GM12864 (cell line): ENCODE data around the gene FIZ1.

ENCODE experiments used
- DNase-seq: peaks from one replicate; pipeline ENCODE4 v3.0.0-alpha.2; 2011; ENCODE audit warnings: low read depth
- H3K4me3 ChIP-seq: 2 replicates; pipeline ENCODE4 v1.5.1; 2011; ENCODE audit warnings: mild to moderate bottlenecking, low read depth, low read length, control low read depth
- CTCF ChIP-seq: IDR thresholded peaks from 2 replicates; pipeline ENCODE4 v1.5.1; 2011; ENCODE audit warnings: low read depth, mild to moderate bottlenecking, moderate library complexity, low read length, control low read depth, inconsistent platforms; ENCODE audit errors: missing control alignments

The FIZ1 gene

GRCh38 chr19:55623130-55623529 lies 23.8 kb upstream of the FIZ1 start:
- no peak for DNase-seq
- no peak overlapping the region for H3K4me3 ChIP-seq
- no peak for TF ChIP-seq CTCF

DNA sequence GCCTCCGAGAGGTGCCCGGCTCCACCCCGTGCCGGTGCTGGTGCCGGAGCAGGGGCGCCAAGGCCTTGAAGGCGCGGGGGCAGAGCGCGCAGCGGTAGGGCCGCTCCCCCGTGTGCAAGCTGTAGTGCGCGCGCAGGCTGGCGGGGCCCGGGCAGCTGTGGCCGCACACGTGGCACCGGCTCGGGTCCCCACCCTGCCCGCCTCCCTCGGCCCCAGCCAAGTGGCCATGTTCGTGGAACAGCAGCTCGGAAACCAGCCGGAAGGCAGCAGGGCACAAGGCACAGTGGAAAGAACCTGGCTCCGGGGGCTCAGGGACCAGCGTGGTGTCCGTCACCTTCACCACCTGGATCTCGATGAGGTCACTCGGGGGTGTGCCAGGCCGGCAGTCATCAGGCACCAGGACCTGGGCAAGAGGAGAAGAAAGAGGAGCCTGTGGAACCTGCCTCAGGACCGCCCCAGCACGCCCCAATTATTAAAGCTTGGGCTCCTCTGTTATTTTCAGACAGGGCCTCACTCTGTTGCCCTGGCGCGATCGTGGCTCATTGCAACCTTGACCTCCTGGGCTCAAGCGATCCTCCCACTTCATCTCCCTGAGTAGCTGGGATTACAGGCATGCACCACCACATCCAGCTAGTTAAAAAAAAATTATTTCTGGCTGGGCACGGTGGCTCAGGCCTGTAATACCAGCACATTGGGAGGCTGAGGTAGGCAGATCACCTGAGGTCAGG lies 23.1 kb upstream of the FIZ1 start:
- H3K4me3 ChIP-seq: no peak overlapping the region
- no peak for DNase-seq
- TF ChIP-seq CTCF: no peak

GRCh38 chr19:55621673-55622231 lies 22.4 kb upstream of the FIZ1 start:
- TF ChIP-seq CTCF: no peak
- no peak for DNase-seq
- H3K4me3 ChIP-seq: no peak overlapping the region

DNA sequence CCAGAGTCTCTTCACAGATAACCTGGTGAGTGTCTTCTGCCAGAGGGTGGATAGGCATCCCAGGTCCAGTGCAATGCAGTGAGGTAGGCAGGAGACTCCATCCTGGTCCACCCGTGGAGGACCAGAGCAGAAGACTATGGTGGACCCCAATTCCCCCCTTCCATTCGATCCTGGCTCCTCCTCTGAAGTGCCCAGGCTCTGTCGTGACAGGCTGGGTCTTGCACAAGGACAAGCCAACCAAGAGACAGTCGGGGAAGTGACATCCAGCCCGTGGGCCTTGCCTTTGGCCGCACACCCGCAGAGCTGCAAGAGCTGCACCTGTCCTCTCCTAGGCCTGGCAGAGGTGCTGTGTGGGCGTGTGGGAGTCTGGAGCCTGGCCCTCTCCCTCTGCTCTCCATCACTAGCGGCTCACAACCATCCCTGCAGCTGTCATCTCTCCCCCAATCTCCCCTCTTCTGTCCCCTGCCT lies 21.9 kb upstream of the FIZ1 start:
- TF ChIP-seq CTCF: no peak
- no peak for DNase-seq
- no peak overlapping the region for H3K4me3 ChIP-seq

DNA sequence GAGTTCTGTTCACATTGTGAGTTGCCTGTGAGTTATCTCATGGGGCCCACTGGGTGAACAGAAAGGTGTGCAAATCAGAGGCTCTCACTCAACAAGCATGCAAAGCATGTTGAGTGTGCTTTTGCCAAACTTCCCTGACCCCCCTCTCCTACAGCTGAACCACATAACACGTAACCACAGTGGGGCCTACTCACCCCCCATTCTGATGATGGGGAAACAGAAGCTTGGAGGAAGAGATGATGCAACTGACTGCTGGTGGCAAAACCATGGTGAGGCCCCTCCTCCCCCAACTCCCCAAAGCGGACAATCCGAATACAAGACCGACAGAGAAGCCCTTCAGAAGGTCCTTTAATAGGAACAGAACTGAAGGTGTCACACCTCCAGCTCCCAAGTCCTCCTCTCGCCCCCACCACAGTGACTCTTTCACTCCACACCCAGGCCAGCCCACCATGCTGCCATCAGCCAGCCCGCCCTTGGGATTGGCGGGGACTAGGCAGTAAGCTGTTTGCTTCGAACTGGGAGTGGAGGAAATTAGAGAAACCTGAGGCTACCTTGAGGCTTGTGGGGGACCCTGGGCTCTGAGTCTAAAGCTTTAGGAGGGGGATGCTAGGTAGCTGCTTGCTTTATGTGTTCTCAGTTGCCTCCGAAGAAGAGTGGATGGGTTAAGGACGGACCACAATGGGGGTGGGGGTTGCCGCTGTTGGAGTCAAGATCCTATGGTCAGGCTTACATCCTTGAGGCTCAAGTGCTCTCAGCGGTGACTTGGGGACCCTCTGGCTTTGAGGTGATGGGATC lies 21.3 kb upstream of the FIZ1 start:
- DNase-seq: no peak
- no peak overlapping the region for H3K4me3 ChIP-seq
- no peak for TF ChIP-seq CTCF

GRCh38 chr19:55619286-55619685 lies 20.0 kb upstream of the FIZ1 start:
- DNase-seq: no peak
- H3K4me3 ChIP-seq: no peak overlapping the region
- no peak for TF ChIP-seq CTCF
